GM21528 (cell line): Measurements from ENCODE around the gene CNIH1.
"Not testable (repeated sequence)": the region's sequence is repeated elsewhere in the genome, so short reads cannot be mapped to it uniquely, and the experiment has no call there.

Experiments used
- ATAC-seq: cut with Tn5 transposase; IDR thresholded peaks from one replicate; pipeline ENCODE4 v1.9.1; 2021; ENCODE audit warnings: mild to moderate bottlenecking, moderate library complexity; ENCODE audit not compliant: unreplicated experiment, low FRiP score

Gene CNIH1

DNA sequence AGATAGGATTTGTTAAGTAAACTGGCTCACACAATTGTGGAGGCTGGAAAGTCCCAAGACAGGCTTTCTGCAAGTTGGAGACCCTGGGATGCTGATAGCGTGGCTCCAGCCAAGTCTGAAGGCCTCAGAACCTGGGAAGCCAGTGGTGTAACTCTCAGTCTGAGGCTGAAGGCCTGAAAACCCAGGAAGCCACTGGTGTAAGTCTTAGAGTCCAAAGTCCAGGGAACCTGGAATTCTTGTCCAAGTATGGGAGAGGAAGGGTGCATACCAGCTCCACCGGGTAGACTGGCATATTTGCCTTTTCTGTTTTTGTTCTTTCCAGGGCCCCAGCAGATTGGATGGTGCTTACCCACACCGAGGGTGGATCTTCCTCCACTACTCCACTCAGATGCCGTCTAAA, 29.5 kb upstream of the CNIH1 start:
- no peak for ATAC-seq

DNA sequence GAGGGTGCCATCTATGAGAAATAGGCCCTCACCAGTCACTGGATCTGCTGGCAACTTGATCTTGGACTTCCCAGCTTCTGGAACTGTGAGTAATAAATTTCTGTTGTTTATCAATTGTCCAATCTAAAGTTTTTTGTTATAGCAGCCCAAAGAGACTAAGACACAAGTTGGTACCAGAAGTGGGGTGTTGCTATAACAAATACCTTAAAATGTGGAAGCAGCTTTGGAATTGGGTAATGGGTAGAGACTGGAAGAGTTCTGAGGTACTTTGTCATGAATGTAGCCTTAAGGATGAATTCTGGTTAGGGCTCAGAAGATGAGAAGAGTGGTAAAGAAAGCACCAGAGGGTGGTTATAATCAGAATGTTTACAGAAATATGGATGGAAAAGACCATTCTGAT, 26.1 kb upstream of the CNIH1 start:
- no peak for ATAC-seq

DNA sequence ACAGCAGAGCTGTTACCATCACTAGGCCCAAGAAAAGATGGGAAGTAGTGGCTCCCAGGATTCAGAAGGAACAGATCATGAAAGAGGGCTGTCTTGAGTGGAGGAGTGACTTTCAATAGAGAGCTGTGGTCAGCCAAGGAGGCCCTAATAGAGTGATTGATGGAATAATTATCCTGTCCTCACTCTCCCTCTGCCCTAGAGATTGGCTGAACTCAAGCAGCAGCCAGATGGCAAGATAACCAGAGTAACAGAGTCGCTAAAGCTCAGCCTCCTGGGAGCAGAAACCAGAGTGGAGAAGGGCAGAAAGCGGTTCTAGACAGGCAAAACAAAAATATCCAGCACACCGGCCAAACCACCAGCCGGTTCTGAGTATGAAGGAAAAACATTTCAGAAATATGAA, 24.5 kb upstream of the CNIH1 start:
- no peak for ATAC-seq

- no peak for ATAC-seq
Measured at GRCh38 chr14:54462048-54462447, 20.9 kb upstream of the CNIH1 start.

GRCh38 chr14:54459106-54459505, 17.9 kb upstream of the CNIH1 start:
- ATAC-seq: no peak

GRCh38 chr14:54458536-54458935, 17.4 kb upstream of the CNIH1 start:
- not testable (repeated sequence) for ATAC-seq

DNA sequence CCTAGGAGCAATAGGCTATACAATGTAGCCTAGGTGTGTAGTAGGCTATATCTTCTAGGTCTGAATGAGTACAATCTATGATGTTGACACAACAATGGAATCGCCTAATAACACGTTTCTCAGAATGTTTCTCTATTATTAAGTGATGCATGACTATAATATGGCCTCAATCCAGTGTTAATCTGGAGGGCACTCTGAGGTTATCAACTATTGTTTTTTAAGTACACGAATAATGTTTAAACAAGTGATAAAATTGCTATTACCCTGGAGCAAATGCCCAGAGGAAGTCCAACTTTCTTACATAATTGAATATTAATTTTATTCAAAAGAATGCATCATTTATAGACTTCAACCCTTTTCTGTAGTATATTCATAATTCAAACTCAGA, 16.4 kb upstream of the CNIH1 start:
- ATAC-seq: no peak

- not testable (repeated sequence) for ATAC-seq
Measured at GRCh38 chr14:54456820-54457608, 15.8 kb upstream of the CNIH1 start.

DNA sequence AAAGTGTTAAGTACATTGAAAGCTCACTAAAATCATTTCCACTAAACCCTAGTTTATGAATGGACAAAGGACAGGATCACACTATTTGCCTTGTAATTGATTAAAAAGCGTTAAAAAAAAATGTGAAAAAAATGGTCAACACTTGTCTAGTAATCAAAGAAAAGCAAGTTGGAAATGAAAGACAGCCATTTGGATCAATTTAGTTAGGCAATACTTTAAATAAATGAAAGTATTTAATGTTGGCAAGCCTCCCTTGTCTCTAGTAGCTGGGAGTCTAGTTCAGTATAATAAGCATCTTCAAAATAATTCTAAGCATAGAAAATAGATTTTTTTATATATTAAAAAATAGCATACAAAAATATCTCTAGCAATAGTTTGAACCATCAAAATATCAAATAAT, 14.2 kb upstream of the CNIH1 start:
- ATAC-seq: no peak

DNA sequence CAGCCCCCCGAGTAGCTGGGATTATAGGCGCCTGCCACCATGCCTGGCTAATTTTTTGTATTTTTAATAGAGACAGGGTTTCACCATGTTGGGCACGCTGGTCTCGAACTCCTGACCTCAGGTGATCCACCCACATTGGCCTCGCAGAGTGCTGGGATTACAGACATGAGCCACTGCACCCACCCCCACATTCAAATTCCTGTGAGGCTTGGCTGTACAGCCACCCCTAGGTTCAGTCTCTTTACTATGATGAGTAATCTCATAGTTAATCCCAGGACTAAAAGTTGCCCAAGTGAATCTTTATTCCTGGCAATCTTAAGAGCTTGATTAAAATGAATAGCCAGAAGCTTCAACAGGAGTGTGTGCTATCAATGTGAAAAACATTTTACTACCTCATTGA, 12.8 kb upstream of the CNIH1 start:
- not testable (repeated sequence) for ATAC-seq

GRCh38 chr14:54453252-54453651, 12.1 kb upstream of the CNIH1 start:
- no peak for ATAC-seq

GRCh38 chr14:54451961-54452360, 10.8 kb upstream of the CNIH1 start:
- no peak for ATAC-seq

DNA sequence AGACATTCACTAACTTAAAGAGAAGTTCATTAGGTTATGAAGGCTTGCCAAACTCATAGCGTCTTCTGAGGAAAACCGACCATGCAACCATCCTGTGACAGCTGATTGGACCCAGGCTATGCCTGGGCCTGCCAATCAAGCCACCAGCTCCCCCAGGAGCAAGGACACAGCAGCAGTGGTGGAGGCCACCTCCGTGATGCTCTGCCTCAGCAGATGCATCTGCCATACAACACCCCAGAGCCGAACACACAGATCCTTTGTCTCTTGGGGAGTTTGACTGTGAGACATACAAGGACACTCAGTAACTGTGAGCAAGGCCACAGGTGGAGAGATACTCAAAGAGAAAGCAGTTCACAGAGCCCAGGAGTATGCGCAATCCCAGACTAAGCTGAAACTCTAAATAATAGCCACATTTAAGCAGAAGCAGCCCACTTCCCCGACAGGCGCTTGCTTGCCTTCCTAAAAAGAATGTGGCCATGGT, 10.0 kb upstream of the CNIH1 start:
- no peak for ATAC-seq

- ATAC-seq: no peak
Measured at GRCh38 chr14:54450535-54450934, 9.4 kb upstream of the CNIH1 start.

DNA sequence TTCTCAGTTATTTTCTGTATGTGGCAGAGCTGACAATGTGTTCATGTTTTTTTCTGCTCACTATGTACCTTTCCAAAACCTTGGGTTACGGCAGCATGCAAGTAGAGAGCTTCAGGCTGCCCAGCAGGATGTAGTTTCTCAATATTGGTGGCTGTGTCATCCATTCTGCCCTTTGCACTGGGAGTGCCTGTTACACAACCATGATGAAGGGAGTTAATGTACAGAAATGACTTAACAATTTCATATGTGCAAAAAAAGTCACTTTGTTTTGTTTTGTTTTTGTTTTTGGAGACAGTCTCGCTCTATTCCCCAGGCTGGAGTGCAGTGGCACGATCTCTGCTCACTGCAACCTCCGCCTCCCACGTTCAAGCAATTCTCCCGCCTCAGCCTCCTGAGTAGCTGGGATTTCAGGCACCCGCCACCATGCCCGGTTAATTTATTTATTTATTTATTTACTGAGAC, 6.1 kb upstream of the CNIH1 start:
- no peak for ATAC-seq

- no peak for ATAC-seq
Measured at GRCh38 chr14:54446161-54446693, 5.1 kb upstream of the CNIH1 start.

DNA sequence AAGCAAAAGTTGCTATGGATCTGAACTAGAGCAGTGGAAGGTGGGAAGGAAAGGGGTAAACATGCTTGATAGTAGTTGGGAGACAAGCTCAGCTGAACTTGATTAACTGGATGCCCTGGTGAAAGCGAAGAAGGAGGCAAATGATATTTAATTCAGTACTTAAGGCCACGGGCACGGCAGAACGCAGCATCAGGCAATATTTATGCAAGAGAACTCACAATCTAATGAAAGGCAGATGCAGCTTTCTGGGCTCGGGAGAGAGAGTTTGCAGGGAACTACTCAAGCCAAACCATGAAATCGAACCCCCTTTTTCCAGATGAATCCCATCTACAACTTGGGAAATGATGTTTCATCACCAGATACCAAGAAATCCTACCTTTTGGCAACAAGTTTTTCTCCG, 3.5 kb upstream of the CNIH1 start:
- ATAC-seq: no peak

- ATAC-seq: no peak
Measured at GRCh38 chr14:54443981-54444380, 2.8 kb upstream of the CNIH1 start.

GRCh38 chr14:54442961-54443360, 1.8 kb upstream of the CNIH1 start:
- ATAC-seq: not testable (repeated sequence)

- no peak for ATAC-seq
Measured at GRCh38 chr14:54440476-54440872, 700 bp downstream of the CNIH1 start.

- no peak for ATAC-seq
Measured at GRCh38 chr14:54440037-54440436, 1.1 kb downstream of the CNIH1 start.

DNA sequence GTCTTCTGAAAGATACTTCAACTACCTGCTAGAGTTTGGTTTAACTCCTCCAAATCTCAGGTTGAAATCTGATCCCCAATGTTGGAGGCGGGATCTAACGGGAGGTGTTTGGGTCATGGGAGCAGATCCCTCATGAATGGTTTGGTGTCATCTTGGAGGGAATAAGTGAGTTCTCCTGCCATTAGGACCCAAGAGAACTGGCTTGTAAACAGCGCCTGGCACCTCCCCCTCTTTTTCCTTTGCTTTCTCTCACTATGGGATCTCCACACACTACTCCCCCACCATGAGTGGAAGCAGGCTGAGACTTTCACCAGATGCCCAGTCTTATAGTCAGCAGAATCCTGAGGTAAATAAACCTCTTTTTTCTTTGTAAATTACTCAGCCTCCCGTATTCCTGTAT, 2.5 kb downstream of the CNIH1 start:
- ATAC-seq: no peak
